ACC112 (cell line): ENCODE data around the gene TGIF2.

ENCODE experiments used
- H2AFZ ChIP-seq: fragments of 200-600 bp; sonication (generic); one replicate; pipeline ENCODE4 v1.6.0; 2017; ENCODE audit warnings: antibody characterized with exemption, low read length; ENCODE audit not compliant: unreplicated experiment
- H3K27ac ChIP-seq: fragments of 200-600 bp; sonication (generic); 2 replicates; pipeline ENCODE4 v1.5.1; 2014; ENCODE audit warnings: low read depth, mild to moderate bottlenecking, antibody characterized with exemption, low read length, moderate library complexity
- H3K27me3 ChIP-seq: fragments of 200-600 bp; sonication (generic); 2 replicates; pipeline ENCODE4 v1.6.1; 2014; ENCODE audit warnings: mild to moderate bottlenecking, antibody characterized with exemption, low read length, moderate library complexity, mixed read lengths; ENCODE audit not compliant: insufficient read depth
- H3K36me3 ChIP-seq: fragments of 200-600 bp; sonication (generic); 2 replicates; pipeline ENCODE4 v1.6.1; 2016; ENCODE audit warnings: mild to moderate bottlenecking, antibody characterized with exemption, low read length, moderate library complexity, mixed read lengths; ENCODE audit not compliant: insufficient read depth
- H3K4me1 ChIP-seq: fragments of 200-600 bp; sonication (generic); one replicate; pipeline ENCODE4 v1.6.1; 2016; ENCODE audit warnings: low read length, mixed read lengths; ENCODE audit not compliant: insufficient read depth, unreplicated experiment, control insufficient read depth
- H3K4me3 ChIP-seq: fragments of 200-600 bp; sonication (generic); 2 replicates; pipeline ENCODE4 v1.5.1; 2014; ENCODE audit warnings: mild to moderate bottlenecking, low read depth, low read length
- H3K79me2 ChIP-seq: fragments of 200-600 bp; sonication (generic); one replicate; pipeline ENCODE4 v1.6.0; 2016; ENCODE audit warnings: low read length; ENCODE audit not compliant: control insufficient read depth, unreplicated experiment, insufficient read depth

Gene TGIF2

GRCh38 chr20:36641506-36641843, 68.1 kb downstream of the TGIF2 start:
- H3K36me3 ChIP-seq = no peaks in the 10 kb centered on the region
- H3K27me3 ChIP-seq = no peaks in the 10 kb centered on the region
- H3K4me3 ChIP-seq = no peak overlapping the region
- no peaks in the 10 kb centered on the region for H3K4me1 ChIP-seq
- H2AFZ ChIP-seq = no peak overlapping the region
- no peak overlapping the region for H3K27ac ChIP-seq
- H3K79me2 ChIP-seq = no peaks in the 10 kb centered on the region

GRCh38 chr20:36642136-36642535, 68.7 kb downstream of the TGIF2 start:
- Histone ChIP-seq H3K4me1 (no peaks in the 10 kb centered on the region), H3K36me3 (no peaks in the 10 kb centered on the region), H3K27me3 (no peaks in the 10 kb centered on the region), H2AFZ (no peak overlapping the region), H3K79me2 (no peaks in the 10 kb centered on the region), H3K27ac (no peak overlapping the region), H3K4me3 (no peak overlapping the region)
